HEK293 (cell line): ENCODE data around the gene CDH23.

Experiments
- TF ChIP-seq, protein P1 (sequence below): fragments of 450-650 bp; formaldehyde crosslinking; IDR thresholded peaks from 2 replicates; pipeline ENCODE4 v1.5.1; 2016; ENCODE audit warnings: missing biosample characterization, missing genetic modification characterization
- TF ChIP-seq, protein P2 (sequence below): fragments of 450-650 bp; formaldehyde crosslinking; IDR thresholded peaks from 2 replicates; pipeline ENCODE4 v1.5.1; 2016; ENCODE audit warnings: missing biosample characterization, missing genetic modification characterization

DNA sequence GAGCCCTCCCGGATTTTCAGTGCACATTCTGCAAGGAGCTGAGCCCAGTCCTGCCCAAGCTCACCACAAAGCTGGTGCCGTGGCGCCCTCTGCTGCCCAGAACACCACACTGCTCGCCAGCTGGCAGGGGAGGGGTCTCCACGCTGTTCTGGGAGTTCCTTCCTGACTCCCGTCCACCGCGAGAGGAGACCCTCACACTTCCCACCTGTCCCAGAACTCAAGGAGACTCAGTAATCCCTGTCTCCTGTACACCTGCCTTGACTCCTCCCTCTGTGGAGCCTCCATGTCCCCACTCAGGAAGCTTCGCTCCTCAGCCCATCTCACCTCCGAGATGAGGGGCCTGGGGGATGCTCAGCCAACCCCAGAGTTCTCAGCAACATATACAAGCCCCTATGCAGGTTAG is 311.6 kb downstream of the CDH23 start:
- TF ChIP-seq, protein P1, sequence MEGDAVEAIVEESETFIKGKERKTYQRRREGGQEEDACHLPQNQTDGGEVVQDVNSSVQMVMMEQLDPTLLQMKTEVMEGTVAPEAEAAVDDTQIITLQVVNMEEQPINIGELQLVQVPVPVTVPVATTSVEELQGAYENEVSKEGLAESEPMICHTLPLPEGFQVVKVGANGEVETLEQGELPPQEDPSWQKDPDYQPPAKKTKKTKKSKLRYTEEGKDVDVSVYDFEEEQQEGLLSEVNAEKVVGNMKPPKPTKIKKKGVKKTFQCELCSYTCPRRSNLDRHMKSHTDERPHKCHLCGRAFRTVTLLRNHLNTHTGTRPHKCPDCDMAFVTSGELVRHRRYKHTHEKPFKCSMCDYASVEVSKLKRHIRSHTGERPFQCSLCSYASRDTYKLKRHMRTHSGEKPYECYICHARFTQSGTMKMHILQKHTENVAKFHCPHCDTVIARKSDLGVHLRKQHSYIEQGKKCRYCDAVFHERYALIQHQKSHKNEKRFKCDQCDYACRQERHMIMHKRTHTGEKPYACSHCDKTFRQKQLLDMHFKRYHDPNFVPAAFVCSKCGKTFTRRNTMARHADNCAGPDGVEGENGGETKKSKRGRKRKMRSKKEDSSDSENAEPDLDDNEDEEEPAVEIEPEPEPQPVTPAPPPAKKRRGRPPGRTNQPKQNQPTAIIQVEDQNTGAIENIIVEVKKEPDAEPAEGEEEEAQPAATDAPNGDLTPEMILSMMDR (tag by site-specific recombination): peak; percentile 78
- TF ChIP-seq, protein P2, sequence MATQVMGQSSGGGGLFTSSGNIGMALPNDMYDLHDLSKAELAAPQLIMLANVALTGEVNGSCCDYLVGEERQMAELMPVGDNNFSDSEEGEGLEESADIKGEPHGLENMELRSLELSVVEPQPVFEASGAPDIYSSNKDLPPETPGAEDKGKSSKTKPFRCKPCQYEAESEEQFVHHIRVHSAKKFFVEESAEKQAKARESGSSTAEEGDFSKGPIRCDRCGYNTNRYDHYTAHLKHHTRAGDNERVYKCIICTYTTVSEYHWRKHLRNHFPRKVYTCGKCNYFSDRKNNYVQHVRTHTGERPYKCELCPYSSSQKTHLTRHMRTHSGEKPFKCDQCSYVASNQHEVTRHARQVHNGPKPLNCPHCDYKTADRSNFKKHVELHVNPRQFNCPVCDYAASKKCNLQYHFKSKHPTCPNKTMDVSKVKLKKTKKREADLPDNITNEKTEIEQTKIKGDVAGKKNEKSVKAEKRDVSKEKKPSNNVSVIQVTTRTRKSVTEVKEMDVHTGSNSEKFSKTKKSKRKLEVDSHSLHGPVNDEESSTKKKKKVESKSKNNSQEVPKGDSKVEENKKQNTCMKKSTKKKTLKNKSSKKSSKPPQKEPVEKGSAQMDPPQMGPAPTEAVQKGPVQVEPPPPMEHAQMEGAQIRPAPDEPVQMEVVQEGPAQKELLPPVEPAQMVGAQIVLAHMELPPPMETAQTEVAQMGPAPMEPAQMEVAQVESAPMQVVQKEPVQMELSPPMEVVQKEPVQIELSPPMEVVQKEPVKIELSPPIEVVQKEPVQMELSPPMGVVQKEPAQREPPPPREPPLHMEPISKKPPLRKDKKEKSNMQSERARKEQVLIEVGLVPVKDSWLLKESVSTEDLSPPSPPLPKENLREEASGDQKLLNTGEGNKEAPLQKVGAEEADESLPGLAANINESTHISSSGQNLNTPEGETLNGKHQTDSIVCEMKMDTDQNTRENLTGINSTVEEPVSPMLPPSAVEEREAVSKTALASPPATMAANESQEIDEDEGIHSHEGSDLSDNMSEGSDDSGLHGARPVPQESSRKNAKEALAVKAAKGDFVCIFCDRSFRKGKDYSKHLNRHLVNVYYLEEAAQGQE: no peak
